Activated CD8-positive, alpha-beta T cell treated with anti-CD3 and anti-CD28 coated beads for 36 hours (primary cell): ENCODE data around the gene MACROD2. TPM values are rescaled to one million over a fixed set of nuclear protein-coding genes. Genes with fewer than 3 reads are reported as not detected.

ENCODE experiments used
- ATAC-seq: fragments of 200-7000 bp; cut with Tn5 transposase; one replicate; pipeline ENCODE4 v1.10.0; 2021; ENCODE audit warnings: mild to moderate bottlenecking, moderate library complexity
- CTCF ChIA-PET: fragments of 350-600 bp; sonication (Branson Sonifier 250); formaldehyde crosslinking; loops from one replicate; lab custom pipeline; 2021; ENCODE audit warnings: antibody characterized with exemption; lab: Charles Lee
- POLR2A ChIA-PET: fragments of 350-600 bp; sonication (Branson Sonifier 250); formaldehyde crosslinking; loops from one replicate; lab custom pipeline; 2021; ENCODE audit warnings: antibody characterized with exemption; lab: Charles Lee
- DNase-seq: peaks from one replicate; pipeline ENCODE4 v3.0.0-alpha.2; 2020
- H3K27ac Mint-ChIP-seq: one replicate; pipeline ENCODE4 v1.8.0; 2021; ENCODE audit warnings: mild to moderate bottlenecking, mixed read lengths
- H3K27me3 Mint-ChIP-seq: one replicate; pipeline ENCODE4 v1.8.0; 2021; ENCODE audit warnings: mixed read lengths
- H3K36me3 Mint-ChIP-seq: one replicate; pipeline ENCODE4 v1.8.0; 2021; ENCODE audit warnings: low read depth, mixed read lengths
- H3K4me1 Mint-ChIP-seq: one replicate; pipeline ENCODE4 v1.8.0; 2021; ENCODE audit warnings: low read depth, mixed read lengths
- H3K4me3 Mint-ChIP-seq: one replicate; pipeline ENCODE4 v1.8.0; 2021; ENCODE audit warnings: mild to moderate bottlenecking, moderate library complexity, mixed read lengths
- H3K9me3 Mint-ChIP-seq: one replicate; pipeline ENCODE4 v1.8.0; 2021; ENCODE audit warnings: mixed read lengths
- CTCF ChIP-seq: fragments of 200-600 bp; IDR thresholded peaks from one replicate; pipeline ENCODE4 v1.8.0; 2022; ENCODE audit warnings: antibody characterized with exemption, mild to moderate bottlenecking
- intact Hi-C: fragments of 100-400 bp; cut with micrococcal nuclease; formaldehyde crosslinking; loops from one replicate; pipeline ENCODE4 v1.10.0; 2022
- total RNA-seq, 2 experiments: library from RNA; stranded (reverse); gene quantifications; one replicate each; pipeline ENCODE4 v1.2.3, GENCODE V29; 2021

The MACROD2 gene
- total RNA-seq, 2 experiments from 2014 or later: not detected

GRCh38 chr20:15065794-15066193 is 1070.5 kb downstream of the MACROD2 start:
- DNase-seq: no peak
- no peak overlapping the region for H3K27ac Mint-ChIP-seq
- no peak overlapping the region for H3K4me3 Mint-ChIP-seq
- TF ChIP-seq CTCF: no peak
- ChIA-PET CTCF (no interaction called here), POLR2A (no interaction called here)
- H3K27me3 Mint-ChIP-seq: no peaks in the 10 kb centered on the region
- H3K9me3 Mint-ChIP-seq: peaks cover 5% of the 10 kb centered on the region
- ATAC-seq: no peak
- H3K36me3 Mint-ChIP-seq: peaks cover 2% of the 10 kb centered on the region
- H3K4me1 Mint-ChIP-seq: no peaks in the 10 kb centered on the region
- intact Hi-C loops: no loop called here

GRCh38 chr20:15068486-15068885 is 1073.2 kb downstream of the MACROD2 start:
- CTCF ChIA-PET: no interaction called here
- TF ChIP-seq CTCF: no peak
- H3K36me3 Mint-ChIP-seq: peaks cover 2% of the 10 kb centered on the region
- no peak for DNase-seq
- ATAC-seq: no peak
- POLR2A ChIA-PET: no interaction called here
- intact Hi-C loops: no loop called here
- no peaks in the 10 kb centered on the region for H3K4me1 Mint-ChIP-seq
- H3K27ac Mint-ChIP-seq: no peak overlapping the region
- no peaks in the 10 kb centered on the region for H3K27me3 Mint-ChIP-seq
- peaks cover 5% of the 10 kb centered on the region for H3K9me3 Mint-ChIP-seq
- H3K4me3 Mint-ChIP-seq: no peak overlapping the region

DNA sequence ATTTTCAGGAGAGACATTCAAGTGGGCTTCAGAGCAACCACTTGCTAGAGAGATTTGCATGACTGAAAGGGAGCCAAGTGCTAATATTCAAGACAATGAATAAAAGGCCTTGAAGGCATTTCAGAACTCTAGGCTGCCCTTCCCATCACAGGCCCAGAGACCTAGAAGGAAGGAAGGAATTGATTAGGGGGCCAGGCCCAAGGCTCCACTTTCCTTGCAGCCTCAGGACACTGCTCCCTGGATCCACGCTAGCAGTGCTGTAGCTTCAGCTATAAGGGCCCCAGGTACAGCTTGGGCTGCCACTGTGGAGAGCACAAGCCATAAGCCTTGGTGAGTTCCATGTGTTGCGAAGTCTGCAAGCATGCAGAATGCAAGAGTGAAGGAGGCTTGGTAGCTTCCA is 1074.0 kb downstream of the MACROD2 start:
- no peak overlapping the region for H3K27ac Mint-ChIP-seq
- TF ChIP-seq CTCF: no peak
- peaks cover 5% of the 10 kb centered on the region for H3K9me3 Mint-ChIP-seq
- intact Hi-C loops: no loop called here
- H3K4me1 Mint-ChIP-seq: no peaks in the 10 kb centered on the region
- no peak for ATAC-seq
- peaks cover 2% of the 10 kb centered on the region for H3K36me3 Mint-ChIP-seq
- CTCF ChIA-PET: no interaction called here
- H3K27me3 Mint-ChIP-seq: no peaks in the 10 kb centered on the region
- H3K4me3 Mint-ChIP-seq: no peak overlapping the region
- no peak for DNase-seq
- POLR2A ChIA-PET: no interaction called here

GRCh38 chr20:15071085-15071808 is 1075.9 kb downstream of the MACROD2 start:
- no peak overlapping the region for H3K4me3 Mint-ChIP-seq
- H3K27ac Mint-ChIP-seq: no peak overlapping the region
- peaks cover 4% of the 10 kb centered on the region for H3K9me3 Mint-ChIP-seq
- CTCF ChIA-PET: interaction anchor here (0.9 kb wide), 1 partner anchor 76 kb away, joined by 3 read pairs; no protein-coding TSS in a partner anchor
- no peaks in the 10 kb centered on the region for H3K27me3 Mint-ChIP-seq
- H3K4me1 Mint-ChIP-seq: no peaks in the 10 kb centered on the region
- no peak for TF ChIP-seq CTCF
- ATAC-seq: no peak
- POLR2A ChIA-PET: interaction anchor here (0.7 kb wide), 1 partner anchor 100 kb away, joined by 3 read pairs; no protein-coding TSS in a partner anchor
- no peak for DNase-seq
- intact Hi-C loops: no loop called here
- no peaks in the 10 kb centered on the region for H3K36me3 Mint-ChIP-seq

DNA sequence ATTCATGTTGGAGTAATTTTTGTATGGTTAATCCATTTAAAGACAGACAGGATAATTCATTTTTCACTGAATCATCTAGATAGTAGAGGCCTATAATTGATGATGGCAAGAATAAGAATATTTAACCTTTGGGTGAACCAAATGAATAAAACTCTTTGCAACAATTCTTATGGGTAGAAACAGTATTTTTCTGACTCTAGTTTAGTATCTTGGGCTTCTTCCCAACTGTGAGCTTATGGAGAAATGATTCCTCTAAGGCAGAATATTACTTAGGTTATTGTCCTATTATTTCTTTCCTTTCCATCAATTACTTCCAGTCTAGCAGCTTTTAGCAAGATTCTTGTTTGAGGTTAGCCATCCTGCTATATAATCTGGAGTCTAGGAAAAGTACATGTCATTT is 1077.0 kb downstream of the MACROD2 start:
- ATAC-seq: no peak
- no peaks in the 10 kb centered on the region for H3K36me3 Mint-ChIP-seq
- POLR2A ChIA-PET: interaction anchor here (0.7 kb wide), 1 partner anchor 101 kb away, joined by 3 read pairs; no protein-coding TSS in a partner anchor

More for the DNA sequence above, 1077.0 kb downstream of the MACROD2 start:
- Mint-ChIP-seq H3K4me3 (no peak overlapping the region), H3K9me3 (peaks cover 4% of the 10 kb centered on the region), H3K27me3 (no peaks in the 10 kb centered on the region), H3K4me1 (no peaks in the 10 kb centered on the region), H3K27ac (no peak overlapping the region)
- no peak for TF ChIP-seq CTCF
- no peak for DNase-seq
- intact Hi-C loops: no loop called here
- CTCF ChIA-PET: interaction anchor here (0.9 kb wide), 1 partner anchor 75 kb away, joined by 3 read pairs; no protein-coding TSS in a partner anchor
